HTERT RPE-1 (cell line): ENCODE measurements around the gene CGN.
"Not testable (repeated sequence)": the region's sequence is repeated elsewhere in the genome, so short reads cannot be mapped to it uniquely, and the experiment has no call there.

ENCODE experiments used
- in situ Hi-C: fragments of 300-500 bp; cut with MboI; formaldehyde crosslinking; loops from 4 replicates; pipeline ENCODE4 v1.14.3; 2020; ENCODE audit warnings: low sequenced_read_pairs

Gene CGN

GRCh38 chr1:151520359-151520758 is 9.2 kb downstream of the CGN start:
- in situ Hi-C loops: no loop called here

- in situ Hi-C loops: not testable (repeated sequence)
These were observed 11.2 kb downstream of the CGN start for GRCh38 chr1:151522427-151522826.

- in situ Hi-C loops: no loop called here
These were observed 12.1 kb downstream of the CGN start for GRCh38 chr1:151523326-151523725.

- in situ Hi-C loops: no loop called here
These were observed 13.5 kb downstream of the CGN start for GRCh38 chr1:151524736-151525135.

- in situ Hi-C loops: no loop called here
These were observed 15.7 kb downstream of the CGN start for GRCh38 chr1:151526735-151527525.

GRCh38 chr1:151529211-151529702 is 18.1 kb downstream of the CGN start:
- in situ Hi-C loops: no loop called here

GRCh38 chr1:151529781-151530180 is 18.6 kb downstream of the CGN start:
- in situ Hi-C loops: no loop called here

- in situ Hi-C loops: no loop called here
These were observed 19.3 kb downstream of the CGN start for GRCh38 chr1:151530461-151530860.

GRCh38 chr1:151533870-151534269 is 22.7 kb downstream of the CGN start:
- in situ Hi-C loops: no loop called here

- in situ Hi-C loops: no loop called here
These were observed 23.6 kb downstream of the CGN start for GRCh38 chr1:151534662-151535278.

GRCh38 chr1:151535326-151536271 is 24.4 kb downstream of the CGN start:
- in situ Hi-C loops: no loop called here

- in situ Hi-C loops: no loop called here
These were observed 25.3 kb downstream of the CGN start for GRCh38 chr1:151536499-151536898.

- in situ Hi-C loops: no loop called here
These were observed 25.9 kb downstream of the CGN start for GRCh38 chr1:151537112-151537511.

- in situ Hi-C loops: no loop called here
These were observed 28.3 kb downstream of the CGN start for GRCh38 chr1:151539321-151540020.

GRCh38 chr1:151540021-151540981 is 29.1 kb downstream of the CGN start, which contains the start of gene TUFT1:
TUFT1 (plus strand) TSS chr1:151540309; CDS start chr1:151540367, 58 bp downstream.
- in situ Hi-C loops: no loop called here

GRCh38 chr1:151540982-151541377 is 29.8 kb downstream of the CGN start:
- in situ Hi-C loops: no loop called here

- in situ Hi-C loops: no loop called here
These were observed 30.6 kb downstream of the CGN start for GRCh38 chr1:151541752-151542151.

GRCh38 chr1:151542710-151543129 is 31.5 kb downstream of the CGN start:
- in situ Hi-C loops: no loop called here

- in situ Hi-C loops: no loop called here
These were observed 34.4 kb downstream of the CGN start for GRCh38 chr1:151545542-151545941.
